Ascending aorta (tissue), 2 donors: ENCODE results near the gene KCNK18. TPM values are rescaled to one million over a fixed set of nuclear protein-coding genes. Genes with fewer than 3 reads are reported as not detected.

Experiments
- DNase-seq, 2 donors: peaks; one replicate each; pipeline ENCODE4 v3.0.0-alpha.2; 2019; ENCODE audit warnings: low spot score in 2 of 2
- H3K27ac ChIP-seq, 2 donors: fragments of 200-600 bp; sonication (generic); one replicate each; pipeline ENCODE4 v1.5.1; 2016 to 2017; ENCODE audit warnings: mild to moderate bottlenecking in 1 of 2
- H3K27me3 ChIP-seq: fragments of 200-600 bp; sonication (generic); one replicate; pipeline ENCODE4 v1.5.1; 2017
- H3K36me3 ChIP-seq, 2 donors: fragments of 200-600 bp; sonication (generic); one replicate each; pipeline ENCODE4 v1.5.1; 2016
- H3K4me1 ChIP-seq, 2 donors: fragments of 200-600 bp; sonication (generic); one replicate each; pipeline ENCODE4 v1.5.1; 2016 to 2017; ENCODE audit warnings: mild to moderate bottlenecking in 1 of 2
- H3K4me3 ChIP-seq, 2 donors: fragments of 200-600 bp; sonication (generic); one replicate each; pipeline ENCODE4 v1.5.1; 2016 to 2017; ENCODE audit warnings: mild to moderate bottlenecking in 1 of 2
- H3K9me3 ChIP-seq, 2 donors: fragments of 200-600 bp; sonication (generic); one replicate each; pipeline ENCODE4 v1.5.1; 2016
- intact Hi-C: fragments of 100-400 bp; cut with DNase I; formaldehyde crosslinking; loops from one replicate; pipeline ENCODE4 v1.15.1; 2023
- total RNA-seq: library from RNA; depleted of rRNA; stranded (reverse); fragments of >200 nt; gene quantifications from one replicate; pipeline ENCODE4 v1.1.0, GENCODE V29; 2016
- TF ChIP-seq, protein P1 (sequence below), 3 experiments: fragments of 200-600 bp in 2 of 3; fragments of 450-650 bp in 1 of 3; sonication (generic) in 2 of 3; IDR thresholded peaks; one replicate each; pipeline ENCODE4 v1.5.1; 2016 to 2019; ENCODE audit warnings: antibody characterized with exemption in 3 of 3, mild to moderate bottlenecking in 1 of 3, moderate library complexity in 1 of 3

The KCNK18 gene
- total RNA-seq, 1 donor from 2014 or later = not detected

DNA sequence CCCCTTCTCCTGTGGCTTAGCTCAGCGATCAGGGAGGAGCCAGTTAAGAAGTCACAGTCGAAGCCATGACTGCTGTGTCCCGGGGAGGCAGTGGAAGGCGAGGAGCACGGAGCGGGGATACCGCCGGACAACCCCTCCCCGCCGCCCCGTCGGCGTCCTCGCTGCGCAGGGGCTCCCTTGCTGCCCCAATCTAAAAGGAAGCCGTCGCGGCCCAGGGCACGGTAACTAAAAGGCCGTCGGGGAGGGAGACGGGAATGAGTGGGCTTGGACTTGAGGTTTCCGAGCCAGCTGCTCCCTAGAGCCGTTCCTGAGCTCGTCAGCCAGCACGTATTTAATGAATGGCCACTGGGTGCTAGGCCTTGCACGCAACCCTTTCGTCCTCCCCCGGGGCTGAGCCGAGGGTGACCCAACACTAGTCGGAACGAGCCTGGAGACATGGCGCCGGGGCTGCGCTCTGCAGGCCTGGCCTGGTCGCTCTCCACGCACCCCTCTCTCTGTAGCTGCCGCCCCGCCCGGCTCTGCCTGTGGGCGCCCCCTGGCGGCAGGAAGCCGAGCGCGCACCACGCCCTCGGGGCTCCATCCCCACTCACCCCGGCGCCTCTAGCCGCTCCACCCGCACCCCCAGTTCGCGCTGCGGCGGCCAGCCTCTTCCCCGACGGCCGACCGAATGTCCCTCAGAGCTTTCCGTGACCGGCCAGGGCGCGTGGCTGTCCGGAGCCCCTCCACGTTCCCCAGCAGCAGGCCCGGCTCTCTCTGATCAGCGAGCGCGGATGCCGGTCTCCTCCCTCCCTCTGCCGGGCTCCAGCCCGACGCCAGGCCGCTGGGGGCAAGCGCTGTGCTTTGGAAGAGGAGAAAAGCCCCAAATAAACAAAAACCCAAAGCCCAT is 29.3 kb upstream of the KCNK18 start:
- peaks cover 32% of the 10 kb centered on the region for H3K27me3 ChIP-seq
- TF ChIP-seq, protein P1, sequence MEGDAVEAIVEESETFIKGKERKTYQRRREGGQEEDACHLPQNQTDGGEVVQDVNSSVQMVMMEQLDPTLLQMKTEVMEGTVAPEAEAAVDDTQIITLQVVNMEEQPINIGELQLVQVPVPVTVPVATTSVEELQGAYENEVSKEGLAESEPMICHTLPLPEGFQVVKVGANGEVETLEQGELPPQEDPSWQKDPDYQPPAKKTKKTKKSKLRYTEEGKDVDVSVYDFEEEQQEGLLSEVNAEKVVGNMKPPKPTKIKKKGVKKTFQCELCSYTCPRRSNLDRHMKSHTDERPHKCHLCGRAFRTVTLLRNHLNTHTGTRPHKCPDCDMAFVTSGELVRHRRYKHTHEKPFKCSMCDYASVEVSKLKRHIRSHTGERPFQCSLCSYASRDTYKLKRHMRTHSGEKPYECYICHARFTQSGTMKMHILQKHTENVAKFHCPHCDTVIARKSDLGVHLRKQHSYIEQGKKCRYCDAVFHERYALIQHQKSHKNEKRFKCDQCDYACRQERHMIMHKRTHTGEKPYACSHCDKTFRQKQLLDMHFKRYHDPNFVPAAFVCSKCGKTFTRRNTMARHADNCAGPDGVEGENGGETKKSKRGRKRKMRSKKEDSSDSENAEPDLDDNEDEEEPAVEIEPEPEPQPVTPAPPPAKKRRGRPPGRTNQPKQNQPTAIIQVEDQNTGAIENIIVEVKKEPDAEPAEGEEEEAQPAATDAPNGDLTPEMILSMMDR (IDR thresholded peaks at IDR 0.05) = peak; percentile 65 to 82 (median 80)
- peak overlapping the region; percentile 0 to 39 for H3K4me3 ChIP-seq
- peaks cover 0 to 20% of the 10 kb centered on the region in 2 donors for H3K4me1 ChIP-seq
- intact Hi-C loops = no loop called here
- H3K36me3 ChIP-seq = no peaks in the 10 kb centered on the region
- no peak overlapping the region for H3K27ac ChIP-seq
- DNase-seq = no peak
- H3K9me3 ChIP-seq = no peaks in the 10 kb centered on the region

DNA sequence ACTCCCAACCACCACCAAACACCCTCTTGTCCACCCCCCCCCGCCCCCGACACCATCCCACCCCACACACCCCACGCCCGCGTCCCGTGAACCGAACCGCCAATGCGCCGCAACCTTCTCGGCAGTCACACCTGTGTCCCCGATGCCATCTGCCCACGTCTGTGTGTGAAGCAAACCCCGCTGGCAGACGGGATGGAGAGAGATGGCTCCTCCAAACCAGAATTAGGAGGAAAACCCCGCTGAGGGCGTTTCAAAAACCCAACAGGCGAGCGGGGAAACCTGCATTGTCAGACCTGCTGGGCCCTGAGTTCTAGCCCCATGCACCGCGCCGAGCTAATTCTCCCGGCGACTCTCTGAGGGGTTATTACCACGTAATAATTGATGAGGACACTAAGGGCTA is 28.6 kb upstream of the KCNK18 start:
- Histone ChIP-seq H3K36me3 (no peaks in the 10 kb centered on the region), H3K27ac (no peak overlapping the region), H3K9me3 (no peaks in the 10 kb centered on the region), H3K4me3 (no peak overlapping the region), H3K27me3 (peaks cover 25% of the 10 kb centered on the region), H3K4me1 (peaks cover 0 to 16% of the 10 kb centered on the region in 2 donors)
- intact Hi-C loops = no loop called here
- no peak for DNase-seq
- TF ChIP-seq, protein P1 (IDR thresholded peaks at IDR 0.05) = no peak

DNA sequence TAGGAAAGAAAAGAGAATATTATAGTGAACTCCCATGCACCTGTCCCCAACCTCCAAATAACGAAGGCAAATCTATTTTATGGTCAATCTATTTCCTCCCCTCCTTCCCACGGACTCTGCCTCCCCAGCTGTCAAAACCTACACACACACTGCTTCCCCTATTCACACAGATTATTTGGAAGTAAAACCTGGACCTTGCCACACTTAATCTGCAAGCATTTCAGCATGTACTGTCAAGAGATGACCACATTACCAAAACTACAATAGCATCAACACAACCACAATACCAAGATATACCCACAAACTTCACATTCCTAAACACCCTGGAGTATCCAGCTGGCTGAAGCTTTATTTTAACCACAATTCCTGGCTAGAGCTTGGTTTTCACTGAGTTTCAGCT is 27.8 kb upstream of the KCNK18 start:
- Histone ChIP-seq H3K4me1 (peaks cover 0 to 16% of the 10 kb centered on the region in 2 donors), H3K4me3 (no peak overlapping the region), H3K27ac (no peak overlapping the region), H3K36me3 (no peaks in the 10 kb centered on the region), H3K9me3 (no peaks in the 10 kb centered on the region), H3K27me3 (peaks cover 18% of the 10 kb centered on the region)
- intact Hi-C loops = no loop called here
- TF ChIP-seq, protein P1 (IDR thresholded peaks at IDR 0.05) = no peak
- no peak for DNase-seq

DNA sequence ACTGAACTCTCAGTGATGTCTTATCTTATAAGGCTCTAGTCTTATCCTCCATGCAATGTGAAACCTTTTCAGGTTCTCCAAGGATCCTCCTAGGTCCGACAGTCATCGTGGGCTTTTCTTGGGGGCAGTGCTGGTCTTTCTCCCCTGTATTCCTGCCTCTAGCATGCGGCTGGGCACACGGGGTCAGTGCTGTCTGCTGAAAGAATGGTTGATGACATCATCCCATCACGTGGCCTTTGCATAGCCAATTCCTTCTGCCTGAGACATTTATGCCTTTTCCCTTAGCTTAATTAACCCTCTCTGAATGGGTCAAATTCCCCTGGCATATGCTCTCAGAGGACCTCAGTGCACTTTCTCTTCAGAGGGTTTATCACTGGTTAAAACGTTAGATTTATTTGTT is 27.0 kb upstream of the KCNK18 start:
- Histone ChIP-seq H3K36me3 (no peaks in the 10 kb centered on the region), H3K9me3 (no peaks in the 10 kb centered on the region), H3K4me3 (no peak overlapping the region), H3K27ac (no peak overlapping the region), H3K27me3 (peaks cover 18% of the 10 kb centered on the region), H3K4me1 (peaks cover 1 to 12% of the 10 kb centered on the region in 2 donors)
- DNase-seq = no peak
- TF ChIP-seq, protein P1 (IDR thresholded peaks at IDR 0.05) = no peak
- intact Hi-C loops = loop anchor here (10.0 kb wide), 1 partner anchor 165 kb away; the partner anchor contains the start of gene SHTN1

DNA sequence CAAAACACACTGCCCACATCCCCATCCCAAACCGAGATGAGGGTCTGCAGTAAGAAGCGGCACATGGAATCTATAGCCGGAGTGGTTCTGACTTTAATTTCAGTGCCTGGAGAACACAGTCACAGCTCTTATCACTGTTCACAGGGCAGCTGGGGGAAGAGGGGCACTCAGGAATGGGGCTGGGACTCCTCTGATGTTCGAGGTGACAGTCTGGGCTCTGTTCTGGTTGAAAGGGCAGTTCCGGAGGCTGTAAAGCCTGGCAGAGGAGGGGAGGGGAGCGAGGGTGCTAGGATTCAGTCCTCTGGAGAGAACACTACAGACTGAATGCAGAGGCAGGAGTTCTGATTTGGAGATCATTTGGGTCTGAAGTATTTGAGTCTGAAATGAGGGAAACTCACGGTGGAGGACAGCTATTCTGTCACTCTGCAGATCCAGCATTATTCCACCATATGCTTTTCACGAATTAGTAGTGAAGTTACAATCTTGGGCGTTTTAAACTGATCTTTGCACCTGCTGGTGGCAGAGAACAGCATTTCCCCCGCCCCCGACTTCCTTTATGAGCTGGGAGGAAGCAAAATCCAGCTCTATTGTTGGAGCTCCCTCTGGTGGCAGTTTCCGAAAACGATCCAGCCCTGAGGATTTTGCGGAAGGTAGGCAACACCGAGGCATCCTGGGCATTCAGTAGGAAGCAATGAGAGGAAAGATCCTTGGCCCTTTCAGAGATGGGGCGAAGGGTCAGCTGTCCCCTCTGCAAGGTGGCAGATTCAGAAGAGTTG is 22.7 kb upstream of the KCNK18 start:
- TF ChIP-seq, protein P1 (IDR thresholded peaks at IDR 0.05) = peak; percentile 60 to 89 (median 76)
- Histone ChIP-seq H3K4me3 (peak overlapping the region; percentile 59 to 60), H3K9me3 (no peaks in the 10 kb centered on the region), H3K36me3 (no peaks in the 10 kb centered on the region), H3K27ac (no peak overlapping the region), H3K4me1 (peaks cover 6% of the 10 kb centered on the region in 2 donors), H3K27me3 (no peaks in the 10 kb centered on the region)
- intact Hi-C loops = loop anchor here (1.0 to 10.0 kb wide), 3 partner anchors 170 to 492 kb away; partner anchors contain the start of gene SHTN1
- peak in 1 of 2 donors; percentile 88 for DNase-seq
